Right renal pelvis (tissue), 4 donors: ENCODE data around the gene TCEAL9. TPM values are rescaled to one million over a fixed set of nuclear protein-coding genes. Genes with fewer than 3 reads are reported as not detected.
"Not testable (repeated sequence)": the region's sequence is repeated elsewhere in the genome, so short reads cannot be mapped to it uniquely, and the experiment has no call there.

Experiments used
- DNase-seq, 4 donors: peaks; one replicate each; pipeline ENCODE4 v3.0.0-alpha.2; 2013; ENCODE audit warnings: low read depth in 4 of 4, low spot score in 3 of 4, missing footprints in 1 of 4
- polyA plus RNA-seq, 4 donors: library from polyadenylated mRNA; unstranded; fragments of 120-200 nt; gene quantifications; one replicate each; pipeline ENCODE4 v1.2.1, GENCODE V29; 2013; ENCODE audit not compliant: insufficient read length in 4 of 4

TCEAL9 gene
- polyA plus RNA-seq, 4 donors: 213 to 250 (median 246) TPM

DNA sequence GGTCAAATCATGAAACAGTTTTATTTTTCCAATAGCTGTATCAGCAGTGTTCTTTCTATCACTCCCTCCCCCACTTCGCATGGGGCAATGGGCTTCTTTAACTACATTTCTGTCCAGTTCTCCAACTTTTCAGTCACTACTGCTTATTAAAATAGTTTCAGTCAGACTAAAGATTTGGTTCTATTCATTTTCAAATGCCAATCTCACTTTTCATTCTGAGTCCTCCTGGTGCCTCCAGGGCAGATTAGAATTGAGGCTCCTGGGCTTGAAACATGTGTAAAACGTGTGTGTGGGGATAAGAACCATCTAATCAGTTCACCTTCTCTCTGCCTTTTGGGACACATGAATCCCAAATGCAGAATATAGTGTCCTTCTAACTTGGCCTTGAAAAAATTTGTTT is 16.6 kb downstream of the TCEAL9 start:
- DNase-seq: no peak

DNA sequence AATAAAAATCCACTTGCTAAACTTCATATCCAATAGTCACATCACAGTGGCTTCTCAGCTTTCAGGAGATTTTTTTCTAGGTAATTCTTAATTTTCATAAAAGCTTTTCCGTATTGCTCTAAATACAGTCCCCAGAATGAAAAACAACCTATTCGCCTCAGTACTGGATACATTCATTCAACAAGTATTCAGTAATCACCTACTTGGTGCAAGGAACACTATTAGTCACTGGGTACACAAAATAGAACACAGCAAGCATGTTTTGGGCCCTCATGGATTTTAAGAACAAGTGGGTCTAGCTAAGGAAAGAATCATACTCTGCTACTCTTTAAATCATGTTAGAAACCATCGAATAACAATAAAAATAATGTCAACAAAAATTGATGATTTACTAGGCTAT is 17.3 kb downstream of the TCEAL9 start:
- DNase-seq: no peak

- DNase-seq: peak in 1 of 4 donors; percentile 39
Measured at GRCh38 chrX:103376118-103376978, 20.0 kb downstream of the TCEAL9 start, which contains the start of gene BEX3. Gene BEX3 (plus strand): TSS chrX:103376538. CDS start chrX:103377522, 984 bp downstream.

- DNase-seq: peak in 1 of 4 donors; percentile 39
Measured at GRCh38 chrX:103376979-103377324, 20.6 kb downstream of the TCEAL9 start.

DNA sequence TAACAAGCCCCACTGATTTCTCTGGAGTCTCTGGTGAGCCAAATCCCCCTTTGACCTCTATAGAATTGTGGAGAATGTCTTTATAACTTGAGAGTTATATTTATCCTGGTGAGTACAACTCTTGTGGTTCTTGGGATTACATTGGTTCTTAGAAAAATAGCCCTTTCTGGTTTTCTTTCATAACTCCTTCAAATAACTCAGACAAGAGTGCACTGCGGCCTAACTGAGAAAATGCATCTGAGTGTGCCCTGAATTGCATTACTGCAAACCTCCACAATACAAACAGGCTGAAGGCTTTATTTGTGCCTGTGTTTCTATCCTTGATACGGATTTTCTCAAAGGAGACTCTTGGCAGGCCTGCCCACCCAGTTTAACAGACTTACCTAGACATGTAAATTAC is 22.7 kb downstream of the TCEAL9 start:
- no peak for DNase-seq

- DNase-seq: no peak
Measured at GRCh38 chrX:103382877-103383276, 26.6 kb downstream of the TCEAL9 start.

DNA sequence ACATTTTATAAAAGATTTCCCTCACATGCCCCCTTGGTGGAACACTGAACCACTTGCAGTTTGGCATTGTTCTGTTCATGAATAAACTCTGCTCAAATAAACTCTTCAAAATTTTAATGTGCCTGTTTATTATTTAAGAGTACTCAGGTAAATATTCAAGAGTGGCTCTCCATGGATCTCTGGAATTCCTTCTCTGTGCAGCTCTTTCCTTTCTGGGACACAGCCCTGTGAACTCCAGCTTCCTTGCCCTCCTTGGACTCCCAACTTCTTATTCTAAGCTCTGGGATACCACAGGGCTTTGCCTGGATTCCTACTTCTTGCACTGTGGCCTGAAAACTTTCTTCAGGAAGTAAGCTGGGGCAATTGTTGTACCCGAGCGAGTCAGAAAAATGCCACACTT is 28.4 kb downstream of the TCEAL9 start:
- DNase-seq: no peak

DNA sequence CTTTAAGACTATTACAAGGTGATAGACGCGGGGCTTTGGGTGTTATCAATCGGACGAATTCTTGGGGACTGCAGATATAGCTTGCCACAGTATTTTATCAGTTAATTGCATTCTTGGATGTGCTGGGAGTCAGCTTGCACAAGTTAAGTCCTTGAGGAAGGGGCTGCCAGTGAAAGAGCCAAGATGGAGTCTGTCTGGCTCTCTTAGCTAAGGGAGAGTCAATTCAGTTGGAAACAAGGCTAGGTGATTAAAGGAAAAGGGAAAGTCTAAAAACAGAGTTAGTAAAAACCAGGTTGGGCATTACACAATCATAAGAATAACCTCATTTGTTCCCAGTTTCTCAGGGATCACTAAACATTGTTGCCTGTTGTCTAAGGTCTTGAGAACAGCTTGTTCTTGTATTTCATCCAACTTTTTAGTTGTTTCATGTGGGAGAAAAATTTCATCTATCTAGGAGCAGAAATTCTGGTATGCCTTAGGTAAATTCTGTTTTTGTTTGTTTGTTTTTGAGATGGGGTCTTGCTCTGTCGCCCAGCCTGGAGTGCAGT is 29.1 kb downstream of the TCEAL9 start:
- not testable (repeated sequence) for DNase-seq

- no peak for DNase-seq
Measured at GRCh38 chrX:103386332-103386731, 30.0 kb downstream of the TCEAL9 start.

DNA sequence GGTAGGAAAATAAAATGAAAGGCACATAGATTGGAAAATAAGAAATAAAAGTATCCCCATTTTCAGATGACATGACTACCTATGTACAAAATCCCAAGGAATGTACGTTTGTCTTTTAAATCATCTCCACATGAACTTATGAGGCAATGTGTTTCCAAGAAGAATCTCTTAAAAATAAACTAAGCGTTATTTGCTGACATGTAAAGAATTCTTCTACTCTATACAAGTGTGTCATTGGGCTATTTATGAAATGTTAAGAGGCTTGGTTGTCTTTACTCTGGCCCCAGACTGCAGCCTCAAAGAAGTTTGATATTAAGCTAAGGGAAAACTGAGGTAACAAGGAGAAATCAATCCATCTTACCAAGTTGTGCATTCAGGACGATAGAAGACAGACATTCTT is 37.2 kb downstream of the TCEAL9 start:
- DNase-seq: no peak

DNA sequence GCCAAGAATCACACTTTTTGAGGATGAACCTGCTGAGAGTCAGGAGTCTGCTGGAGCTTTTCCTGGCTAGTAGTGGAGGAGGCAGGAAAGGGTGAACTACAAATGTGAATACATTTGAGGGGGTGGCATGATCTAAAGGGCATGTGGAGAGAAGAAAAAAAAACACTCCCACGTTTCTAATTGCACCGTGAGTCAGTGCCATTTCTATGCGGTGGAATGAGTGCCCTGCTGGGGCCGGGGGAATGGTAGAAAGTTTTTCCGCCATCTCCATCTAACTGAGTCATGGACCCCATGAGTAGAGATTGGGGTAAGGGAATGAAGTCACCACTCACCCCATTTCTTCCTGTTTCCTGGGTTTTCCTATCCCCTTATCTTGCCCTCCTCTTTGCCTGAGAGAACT is 39.9 kb downstream of the TCEAL9 start:
- no peak for DNase-seq

- no peak for DNase-seq
Measured at GRCh38 chrX:103396660-103397059, 40.4 kb downstream of the TCEAL9 start.

GRCh38 chrX:103397707-103398106 is 41.4 kb downstream of the TCEAL9 start:
- DNase-seq: no peak

DNA sequence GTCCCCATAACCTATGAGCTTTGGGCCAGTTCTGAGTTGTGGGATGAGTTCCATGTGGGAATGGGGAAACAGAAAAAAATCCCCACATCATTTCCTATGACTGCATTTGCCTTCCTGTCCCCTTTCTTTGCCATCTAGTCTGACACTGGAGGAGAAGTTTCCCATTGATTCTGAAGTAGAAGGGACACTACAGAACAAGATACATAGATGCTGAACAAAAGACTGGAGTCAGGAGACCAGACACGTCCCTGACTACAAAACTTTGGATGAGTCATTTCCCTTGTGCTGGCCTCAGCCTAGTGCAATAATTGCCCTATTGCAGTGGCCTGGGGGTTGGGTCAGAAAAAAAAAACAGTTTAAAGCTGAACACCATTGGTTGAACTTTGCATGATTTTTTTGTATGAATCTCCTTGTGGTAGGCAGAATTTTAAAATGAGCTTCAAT is 42.1 kb downstream of the TCEAL9 start:
- no peak for DNase-seq

GRCh38 chrX:103399744-103400143 is 43.4 kb downstream of the TCEAL9 start:
- no peak for DNase-seq

- DNase-seq: no peak
Measured at GRCh38 chrX:103400931-103401330, 44.6 kb downstream of the TCEAL9 start.

GRCh38 chrX:103404231-103405008 is 48.1 kb downstream of the TCEAL9 start:
- peak; percentile 60 to 73 (median 65) for DNase-seq

DNA sequence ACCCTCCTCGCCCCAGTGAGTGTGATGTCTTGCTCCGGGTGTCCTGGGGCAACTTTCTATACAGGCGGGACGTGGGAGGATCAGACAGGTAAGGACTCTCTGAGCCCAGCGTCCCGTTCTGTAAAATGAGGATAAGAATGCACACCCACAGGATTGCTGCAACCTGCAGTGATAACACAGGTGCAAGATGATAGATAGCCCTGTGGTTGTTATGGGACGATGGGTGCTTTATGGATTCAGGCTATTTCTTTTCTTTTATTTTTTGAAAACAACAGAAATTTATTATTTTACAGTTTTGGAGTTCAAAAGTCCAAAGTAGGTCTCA is 48.7 kb downstream of the TCEAL9 start:
- DNase-seq: no peak

DNA sequence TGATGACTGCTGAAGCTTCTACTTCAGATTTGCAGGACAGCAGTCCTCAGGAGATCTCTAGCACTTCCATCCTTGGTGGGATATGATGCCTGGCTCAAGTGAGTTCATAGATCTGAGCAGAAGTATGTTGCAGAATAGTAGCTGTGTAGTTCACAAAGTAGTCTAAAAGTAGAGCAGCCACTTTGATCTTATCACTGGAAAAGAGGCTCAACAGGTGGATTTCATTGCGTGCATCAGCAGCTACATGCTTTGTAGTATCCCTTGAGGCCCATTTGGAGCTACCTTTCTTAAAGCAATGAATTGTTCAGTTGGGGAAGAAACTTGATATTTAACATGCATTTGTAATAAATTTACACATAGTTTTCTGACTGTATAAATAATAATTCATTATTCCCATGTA is 50.0 kb downstream of the TCEAL9 start:
- DNase-seq: no peak

- no peak for DNase-seq
Measured at GRCh38 chrX:103407776-103408175, 51.5 kb downstream of the TCEAL9 start.
